Ascending aorta (tissue), 2 donors: ENCODE data around the gene NEBL. TPM values are rescaled to one million over a fixed set of nuclear protein-coding genes. Genes with fewer than 3 reads are reported as not detected.

Source experiments
- DNase-seq, 2 donors: peaks; one replicate each; pipeline ENCODE4 v3.0.0-alpha.2; 2019; ENCODE audit warnings: low spot score in 2 of 2
- H3K27ac ChIP-seq, 2 donors: fragments of 200-600 bp; sonication (generic); one replicate each; pipeline ENCODE4 v1.5.1; 2016 to 2017; ENCODE audit warnings: mild to moderate bottlenecking in 1 of 2
- H3K27me3 ChIP-seq: fragments of 200-600 bp; sonication (generic); one replicate; pipeline ENCODE4 v1.5.1; 2017
- H3K36me3 ChIP-seq, 2 donors: fragments of 200-600 bp; sonication (generic); one replicate each; pipeline ENCODE4 v1.5.1; 2016
- H3K4me1 ChIP-seq, 2 donors: fragments of 200-600 bp; sonication (generic); one replicate each; pipeline ENCODE4 v1.5.1; 2016 to 2017; ENCODE audit warnings: mild to moderate bottlenecking in 1 of 2
- H3K4me3 ChIP-seq, 2 donors: fragments of 200-600 bp; sonication (generic); one replicate each; pipeline ENCODE4 v1.5.1; 2016 to 2017; ENCODE audit warnings: mild to moderate bottlenecking in 1 of 2
- H3K9me3 ChIP-seq, 2 donors: fragments of 200-600 bp; sonication (generic); one replicate each; pipeline ENCODE4 v1.5.1; 2016
- CTCF ChIP-seq, 3 experiments: fragments of 200-600 bp in 2 of 3; fragments of 450-650 bp in 1 of 3; sonication (generic) in 2 of 3; IDR thresholded peaks; one replicate each; pipeline ENCODE4 v1.5.1; 2016 to 2019; ENCODE audit warnings: antibody characterized with exemption in 3 of 3, mild to moderate bottlenecking in 1 of 3, moderate library complexity in 1 of 3
- intact Hi-C: fragments of 100-400 bp; cut with DNase I; formaldehyde crosslinking; loops from one replicate; pipeline ENCODE4 v1.15.1; 2023
- total RNA-seq: library from RNA; depleted of rRNA; stranded (reverse); fragments of >200 nt; gene quantifications from one replicate; pipeline ENCODE4 v1.1.0, GENCODE V29; 2016

The NEBL gene
- total RNA-seq, 1 donor from 2014 or later = 0.21 TPM

DNA sequence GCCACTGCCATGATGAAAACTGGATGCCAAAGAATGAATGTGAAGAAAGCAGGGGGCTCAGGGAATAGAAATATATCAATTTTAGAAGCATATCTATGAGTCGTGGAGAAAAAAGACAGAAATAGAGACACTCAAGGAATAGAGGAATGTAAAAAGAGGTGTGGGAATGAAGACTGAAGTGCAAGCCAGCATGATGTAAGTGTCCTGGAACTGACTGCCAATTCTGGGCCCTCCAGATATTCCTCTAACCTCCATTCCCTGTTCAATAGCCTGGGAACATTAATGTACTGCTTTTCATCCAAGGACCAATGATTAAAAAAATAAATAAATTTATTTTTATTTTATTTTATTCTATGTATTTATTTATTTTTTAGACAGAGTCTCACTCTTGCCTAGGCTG is 40.6 kb downstream of the NEBL start:
- Histone ChIP-seq H3K27me3 (no peaks in the 10 kb centered on the region), H3K36me3 (no peaks in the 10 kb centered on the region), H3K4me1 (no peaks in the 10 kb centered on the region), H3K9me3 (no peaks in the 10 kb centered on the region), H3K27ac (no peak overlapping the region), H3K4me3 (no peak overlapping the region)
- intact Hi-C loops = no loop called here
- no peak for DNase-seq
- no peak for TF ChIP-seq CTCF (IDR thresholded peaks at IDR 0.05)

- peak; percentile 22 to 62 (median 36) for TF ChIP-seq CTCF (IDR thresholded peaks at IDR 0.05)
- Histone ChIP-seq H3K27me3 (no peaks in the 10 kb centered on the region), H3K36me3 (no peaks in the 10 kb centered on the region), H3K9me3 (no peaks in the 10 kb centered on the region), H3K4me1 (no peaks in the 10 kb centered on the region), H3K27ac (no peak overlapping the region), H3K4me3 (no peak overlapping the region)
- DNase-seq = no peak
- intact Hi-C loops = loop anchor here (2.0 kb wide), 1 partner anchor 1443 kb away; no protein-coding TSS in a partner anchor
Measured at GRCh38 chr10:20855398-20856038, 41.6 kb downstream of the NEBL start.

GRCh38 chr10:20853276-20853675 is 43.8 kb downstream of the NEBL start:
- TF ChIP-seq CTCF (IDR thresholded peaks at IDR 0.05) = no peak
- Histone ChIP-seq H3K36me3 (no peaks in the 10 kb centered on the region), H3K27me3 (no peaks in the 10 kb centered on the region), H3K4me3 (no peak overlapping the region), H3K4me1 (no peaks in the 10 kb centered on the region), H3K9me3 (no peaks in the 10 kb centered on the region), H3K27ac (no peak overlapping the region)
- no peak for DNase-seq
- intact Hi-C loops = no loop called here

GRCh38 chr10:20852303-20852702 is 44.8 kb downstream of the NEBL start:
- H3K27me3 ChIP-seq = no peaks in the 10 kb centered on the region
- no peaks in the 10 kb centered on the region for H3K9me3 ChIP-seq
- H3K4me1 ChIP-seq = no peaks in the 10 kb centered on the region
- no peak for DNase-seq
- H3K4me3 ChIP-seq = no peak overlapping the region
- H3K36me3 ChIP-seq = no peaks in the 10 kb centered on the region
- H3K27ac ChIP-seq = no peak overlapping the region
- no peak for TF ChIP-seq CTCF (IDR thresholded peaks at IDR 0.05)
- intact Hi-C loops = no loop called here

DNA sequence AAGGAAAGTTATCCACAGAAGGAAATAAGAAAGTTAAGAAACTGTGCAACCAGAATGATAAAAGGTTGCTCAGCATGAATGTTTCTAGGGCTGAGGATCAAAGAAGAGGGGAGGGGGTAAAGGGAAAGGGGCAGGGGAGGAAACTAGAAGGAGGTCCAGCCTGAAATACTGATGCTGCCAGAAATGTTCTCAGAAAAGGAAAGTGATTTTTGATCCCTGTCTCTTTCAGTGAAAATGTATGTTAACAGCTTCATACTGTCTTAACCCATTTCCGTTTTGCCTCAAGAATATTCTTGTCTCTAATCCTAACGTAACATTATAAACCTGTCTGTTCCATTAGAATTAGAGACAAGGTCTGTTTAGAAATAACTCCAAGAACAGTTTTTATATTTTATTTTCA is 49.6 kb downstream of the NEBL start:
- TF ChIP-seq CTCF (IDR thresholded peaks at IDR 0.05) = no peak
- Histone ChIP-seq H3K4me1 (peaks cover 0 to 3% of the 10 kb centered on the region in 2 donors), H3K9me3 (no peaks in the 10 kb centered on the region), H3K27ac (no peak overlapping the region), H3K4me3 (no peak overlapping the region), H3K36me3 (no peaks in the 10 kb centered on the region), H3K27me3 (no peaks in the 10 kb centered on the region)
- intact Hi-C loops = loop anchor here (10.0 kb wide), 1 partner anchor 1033 kb away; the partner anchor contains the start of gene PLXDC2
- DNase-seq = no peak
